GM12878 (cell line): ENCODE measurements around the gene ADGRD2. TPM values are rescaled to one million over a fixed set of nuclear protein-coding genes. Genes with fewer than 3 reads are reported as not detected.

Experiments used
- ATAC-seq: fragments of 200-7000 bp; cut with Tn5 transposase; 3 replicates; pipeline ENCODE4 v1.9.1; 2020; ENCODE audit warnings: mild to moderate bottlenecking, moderate library complexity
- BruUV-seq: library from RNA; stranded (reverse); fragments of 400-500 nt; replicated peaks from 2 replicates; lab custom pipeline; 2021; lab: Mats Ljungman, UMichigan
- CTCF ChIA-PET: fragments of 300-600 bp; sonication (Branson Sonifier 250); formaldehyde crosslinking; extraction: SDS; loops from one replicate; lab custom pipeline; 2021; ENCODE audit warnings: inconsistent platforms; lab: Yijun Ruan, JAX
- POLR2A ChIA-PET: fragments of 350-600 bp; formaldehyde crosslinking; extraction: SDS; loops from one replicate; lab custom pipeline; 2021; ENCODE audit warnings: inconsistent platforms; lab: Charles Lee
- RAD21 ChIA-PET: fragments of 300-600 bp; sonication (Branson Sonifier 250); formaldehyde crosslinking; loops from one replicate; lab custom pipeline; 2023; ENCODE audit warnings: antibody characterized with exemption; ENCODE audit not compliant: unreplicated experiment; lab: Charles Lee
- SMC1A ChIA-PET: fragments of 300-600 bp; sonication (Branson Sonifier 250); formaldehyde crosslinking; loops from one replicate; lab custom pipeline; 2023; ENCODE audit not compliant: unreplicated experiment, uncharacterized antibody; lab: Charles Lee
- DNase-seq: peaks from one replicate; pipeline ENCODE4 v3.0.0-alpha.2; 2011; ENCODE audit warnings: low read depth, low spot score
- FAIRE-seq: peaks from 3 replicates; lab custom pipeline; 2011; peaks lifted over from hg19 to GRCh38; lab: Jason Lieb, UNC
- H2AFZ ChIP-seq: 2 replicates; pipeline ENCODE4 v1.6.0; 2011; ENCODE audit warnings: low read depth, low read length, control low read depth; ENCODE audit not compliant: control insufficient read depth
- H3K27ac ChIP-seq: 2 replicates; pipeline ENCODE4 v1.5.1; 2011; ENCODE audit warnings: control low read depth; ENCODE audit not compliant: control insufficient read depth, insufficient read depth
- H3K27me3 ChIP-seq, 2 experiments: replicated peaks in 1 of 2; 2 replicates each; pipeline versions ENCODE4 v1.6.0 to v1.6.1; 2011; ENCODE audit warnings: low read length in 1 of 2; ENCODE audit not compliant: control insufficient read depth in 2 of 2, insufficient read depth in 2 of 2
- H3K36me3 ChIP-seq, 2 experiments: 2 replicates each; pipeline ENCODE4 v1.5.1; 2011; ENCODE audit warnings: low read length in 1 of 2; ENCODE audit not compliant: control insufficient read depth in 2 of 2, insufficient read depth in 2 of 2
- H3K4me1 ChIP-seq: 2 replicates; pipeline ENCODE4 v1.6.1; 2011; ENCODE audit warnings: mild to moderate bottlenecking, low read length, moderate library complexity, mixed read lengths; ENCODE audit not compliant: control insufficient read depth, insufficient read depth
- H3K4me2 ChIP-seq: 2 replicates; pipeline ENCODE4 v1.6.0; 2011; ENCODE audit warnings: control low read depth; ENCODE audit not compliant: control insufficient read depth, insufficient read depth
- H3K4me3 ChIP-seq: fragments of 200-600 bp; sonication (generic); 2 replicates; pipeline ENCODE4 v1.5.1; 2016
- H3K79me2 ChIP-seq: 2 replicates; pipeline ENCODE4 v1.6.0; 2011; ENCODE audit warnings: low read length; ENCODE audit not compliant: control insufficient read depth, insufficient read depth
- H3K9ac ChIP-seq: 2 replicates; pipeline ENCODE4 v1.8.0; 2011; ENCODE audit warnings: low read length, control low read depth, mixed read lengths; ENCODE audit not compliant: control insufficient read depth, insufficient read depth
- H3K9me3 ChIP-seq: replicated peaks from 3 replicates; pipeline ENCODE4 v1.5.1; 2011; ENCODE audit warnings: mild to moderate bottlenecking, low read length; ENCODE audit not compliant: control insufficient read depth, insufficient read depth
- H4K20me1 ChIP-seq: 2 replicates; pipeline ENCODE4 v1.6.0; 2011; ENCODE audit not compliant: control insufficient read depth, insufficient read depth
- ASH2L ChIP-seq: fragments of 300-600, 200-600 bp; sonication (generic); IDR thresholded peaks from 2 replicates; pipeline ENCODE4 v1.6.1; 2017; ENCODE audit warnings: low read depth, mild to moderate bottlenecking, borderline replicate concordance
- ATF7 ChIP-seq: fragments of 450-650 bp; IDR thresholded peaks from 2 replicates; pipeline ENCODE4 v1.6.1; 2016; ENCODE audit warnings: low read depth, mild to moderate bottlenecking
- BCL3 ChIP-seq: IDR thresholded peaks from 2 replicates; pipeline ENCODE4 v1.6.1; 2011; ENCODE audit warnings: borderline replicate concordance, low read depth, mild to moderate bottlenecking, moderate library complexity, low read length; ENCODE audit not compliant: insufficient read depth, poor library complexity, severe bottlenecking
- CEBPB ChIP-seq, 2 experiments: fragments of 150-350 bp in 1 of 2; IDR thresholded peaks; 2 replicates each; pipeline ENCODE4 v1.6.1; 2012 to 2014; ENCODE audit warnings: low read depth in 2 of 2, low read length in 2 of 2, borderline replicate concordance in 1 of 2, inconsistent platforms in 1 of 2
- E4F1 ChIP-seq: fragments of 450-650 bp; IDR thresholded peaks from 2 replicates; pipeline ENCODE4 v1.6.1; 2018; ENCODE audit warnings: borderline replicate concordance, mild to moderate bottlenecking; ENCODE audit not compliant: partially characterized antibody
- GATAD2B ChIP-seq: fragments of 450-650 bp; conservative IDR thresholded peaks from 2 replicates; pipeline ENCODE4 v1.6.1; 2017; ENCODE audit warnings: low read depth, mild to moderate bottlenecking, moderate library complexity
- IKZF2 ChIP-seq, 2 experiments: fragments of 450-650 bp; IDR thresholded peaks; 2 replicates each; pipeline ENCODE4 v1.6.1; 2017; ENCODE audit warnings: mild to moderate bottlenecking in 2 of 2, moderate library complexity in 2 of 2
- JUNB ChIP-seq: IDR thresholded peaks from 2 replicates; pipeline ENCODE4 v1.6.1; 2016; ENCODE audit warnings: antibody characterized with exemption, mild to moderate bottlenecking
- KDM1A ChIP-seq: fragments of 200-600 bp; sonication (generic); IDR thresholded peaks from 2 replicates; pipeline ENCODE4 v1.6.1; 2016; ENCODE audit warnings: borderline replicate concordance
- PBX3 ChIP-seq: IDR thresholded peaks from 2 replicates; pipeline ENCODE4 v1.6.1; 2011; ENCODE audit warnings: mild to moderate bottlenecking, low read depth, low read length, moderate library complexity; ENCODE audit not compliant: insufficient replicate concordance
- RCOR1 ChIP-seq: conservative IDR thresholded peaks from 2 replicates; pipeline ENCODE4 v1.6.1; 2012; ENCODE audit warnings: low read depth, low read length, improper control_type of control experiment
- REST ChIP-seq: IDR thresholded peaks from 2 replicates; pipeline ENCODE4 v1.6.1; 2012; ENCODE audit warnings: mild to moderate bottlenecking, low read depth, low read length
- SIX5 ChIP-seq: IDR thresholded peaks from 2 replicates; pipeline ENCODE4 v1.6.1; 2011; ENCODE audit warnings: mild to moderate bottlenecking, low read depth, low read length, moderate library complexity; ENCODE audit not compliant: severe bottlenecking
- WGBS: methylation state at CpG from one replicate; pipeline ENCODE4 v1.1.6; 2016; ENCODE audit warnings: low lambda C conversion rate; ENCODE audit not compliant: insufficient replicate concordance, insufficient coverage; ENCODE audit errors: missing lambda C conversion rate; 5-methylcytosine and 5-hydroxymethylcytosine counted together
- in situ Hi-C: fragments of 300-500 bp; cut with MboI; formaldehyde crosslinking; loops from 9 replicates; pipeline ENCODE4 v1.14.3; 2018; ENCODE audit warnings: mixed read lengths
- intact Hi-C: fragments of 100-400 bp; cut with micrococcal nuclease; formaldehyde crosslinking; loops from one replicate; pipeline ENCODE4 v1.14.2; 2022; ENCODE audit not compliant: unreplicated experiment
- polyA plus RNA-seq, 11 experiments: library from polyadenylated mRNA; depleted of rRNA in 4 of 11; unstranded in 6 of 11; stranded (reverse) in 5 of 11; fragments of >200 nt; fragmentation: Nextera tagmentation in 4 of 11; fragmentation: Illumina TruSeq in 1 of 11; extraction: Ambion mirVana in 4 of 11; extraction: Trizol in 1 of 11; gene quantifications; 1 replicate in 1 of 11; 2 replicates in 10 of 11; pipeline versions ENCODE4 v1.2.1 to v1.2.3, GENCODE V29; 2011 to 2016; ENCODE audit warnings: inconsistent platforms in 2 of 11, missing spikeins in 2 of 11, low read depth in 1 of 11
- total RNA-seq, 4 experiments: library from RNA; depleted of rRNA in 3 of 4; stranded (reverse); fragments of >200 nt in 3 of 4; fragmentation: Illumina TruSeq in 1 of 4; extraction: Trizol in 1 of 4; gene quantifications; 2 replicates each; pipeline versions ENCODE4 v1.2.1 to v1.2.3, GENCODE V29; 2013 to 2021

Gene ADGRD2
- total and polyA plus RNA-seq, 10 of the 15 experiments (the other 5 are each of a cell fraction or from before 2014, with no cell fraction given): not detected

GRCh38 chr9:124444166-124444565 lies 6.1 kb upstream of the ADGRD2 start (continued):
- TF ChIP-seq BCL3 (no peak), JUNB (no peak), PBX3 (no peak), RCOR1 (no peak)

- POLR2A ChIA-PET: no interaction called here
- SMC1A ChIA-PET: no interaction called here
- Histone ChIP-seq H3K9ac (no peak overlapping the region), H3K9me3 (peaks cover 2% of the 10 kb centered on the region; the same call in 1 of the 3 replicates), H3K4me2 (no peak overlapping the region), H3K27ac (no peak overlapping the region), H2AFZ (no peak overlapping the region), H3K79me2 (no peaks in the 10 kb centered on the region), H3K36me3 (no peaks in the 10 kb centered on the region), H3K4me1 (no peaks in the 10 kb centered on the region), H3K4me3 (no peak overlapping the region), H4K20me1 (no peaks in the 10 kb centered on the region), H3K27me3 (peaks cover 5 to 9% of the 10 kb centered on the region in 2 experiments; a peak in 3 of 4 replicates)
- FAIRE-seq (no peak), DNase-seq (no peak), ATAC-seq (no peak)
- CTCF ChIA-PET: interaction anchor here (0.5 to 1.0 kb wide), 5 partner anchors 37 to 321 kb away, joined by 3 to 5 read pairs (median 3); no protein-coding TSS in a partner anchor
- in situ Hi-C loops (no loop called here), intact Hi-C loops (loop anchor here (2.0 kb wide), 1 partner anchor 28 kb away; no protein-coding TSS in a partner anchor)
- RAD21 ChIA-PET: no interaction called here
- TF ChIP-seq CEBPB (IDR thresholded peaks at IDR 0.05; ENCODE audit: borderline replicate concordance in 1 of 2, low read depth in 2 of 2, low read length in 2 of 2): no peak
- no peak for TF ChIP-seq ATF7
- no peak for TF ChIP-seq GATAD2B
- no peak for TF ChIP-seq E4F1
- TF ChIP-seq IKZF2 (IDR thresholded peaks at IDR 0.05): no peak
- no peak for TF ChIP-seq REST
- no peak for TF ChIP-seq SIX5
- no peak for TF ChIP-seq ASH2L
- no peak for TF ChIP-seq KDM1A
- BruUV-seq: no TSS peak
- WGBS: 25% methylated on average over 4 of the region's 4 CpGs
Observed at GRCh38 chr9:124447297-124447661, 3.0 kb upstream of the ADGRD2 start.
